Activated CD4-positive, alpha-beta T cell treated with anti-CD3 and anti-CD28 coated beads, Interleukin-2, amount 50 U/mL, for 16 hours (primary cell): ENCODE data around the gene FRG2C.
"Not testable (repeated sequence)": the region's sequence is repeated elsewhere in the genome, so short reads cannot be mapped to it uniquely, and the experiment has no call there.

ENCODE experiments used
- DNase-seq: peaks from one replicate; pipeline ENCODE4 v3.0.0-alpha.2; 2020

The FRG2C gene

DNA sequence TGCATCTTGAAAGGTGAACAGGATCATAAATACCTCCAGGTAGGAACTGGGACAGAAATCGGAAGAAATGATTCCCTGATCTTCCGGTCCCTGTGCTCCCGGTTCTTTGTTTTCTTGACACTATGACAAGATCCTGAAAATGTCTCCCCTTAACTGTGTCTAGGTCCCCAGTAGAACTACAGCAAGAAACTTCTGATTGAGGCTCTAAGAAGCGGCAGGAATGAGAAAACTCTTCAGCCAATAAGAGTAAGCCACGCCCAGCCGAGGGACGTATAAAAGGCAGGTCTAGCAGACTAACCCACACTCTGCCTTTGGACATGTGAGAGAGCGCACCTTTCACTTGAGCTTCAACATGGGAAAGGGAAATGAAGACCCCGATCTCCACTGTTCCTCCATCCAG, at the start of gene FRG2C:
FRG2C (plus strand) TSS at position 301 of the 400 bp plus-strand sequence; CDS start at position 353, 52 bp downstream.
- DNase-seq, result not testable (repeated sequence)

DNA sequence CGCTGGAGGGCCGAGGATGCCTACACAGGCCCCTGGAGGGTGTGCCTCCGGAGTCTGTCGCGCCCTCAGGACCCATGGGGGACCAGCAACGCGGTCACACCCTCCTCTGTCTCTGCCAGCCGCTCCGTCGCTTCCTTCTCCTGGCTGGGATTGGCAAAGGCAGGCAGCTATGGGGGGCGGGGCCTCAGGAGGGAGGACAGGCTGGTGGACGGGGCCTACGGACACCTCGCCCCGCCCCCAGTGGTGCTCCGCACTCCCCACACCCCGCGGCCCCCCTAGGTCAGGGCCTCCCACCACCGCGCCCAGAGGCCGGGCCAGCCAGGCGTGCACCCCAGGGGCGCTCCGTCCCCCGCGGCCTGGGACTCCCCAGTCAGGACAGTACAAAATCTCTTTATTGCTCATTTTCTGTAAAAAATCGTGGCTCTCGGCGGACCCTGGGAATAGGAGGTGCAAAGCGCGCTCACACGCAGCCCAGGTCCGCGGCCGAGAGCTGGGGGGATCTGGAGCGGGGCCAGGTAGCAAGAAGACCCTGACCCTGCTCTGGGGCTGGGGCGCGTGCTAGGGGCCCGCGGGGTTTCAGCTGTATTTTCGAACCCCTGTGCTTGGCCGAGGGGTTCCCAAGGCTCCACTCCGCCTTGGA, 45.3 kb upstream of the FRG2C start:
- DNase-seq, result not testable (repeated sequence)

DNA sequence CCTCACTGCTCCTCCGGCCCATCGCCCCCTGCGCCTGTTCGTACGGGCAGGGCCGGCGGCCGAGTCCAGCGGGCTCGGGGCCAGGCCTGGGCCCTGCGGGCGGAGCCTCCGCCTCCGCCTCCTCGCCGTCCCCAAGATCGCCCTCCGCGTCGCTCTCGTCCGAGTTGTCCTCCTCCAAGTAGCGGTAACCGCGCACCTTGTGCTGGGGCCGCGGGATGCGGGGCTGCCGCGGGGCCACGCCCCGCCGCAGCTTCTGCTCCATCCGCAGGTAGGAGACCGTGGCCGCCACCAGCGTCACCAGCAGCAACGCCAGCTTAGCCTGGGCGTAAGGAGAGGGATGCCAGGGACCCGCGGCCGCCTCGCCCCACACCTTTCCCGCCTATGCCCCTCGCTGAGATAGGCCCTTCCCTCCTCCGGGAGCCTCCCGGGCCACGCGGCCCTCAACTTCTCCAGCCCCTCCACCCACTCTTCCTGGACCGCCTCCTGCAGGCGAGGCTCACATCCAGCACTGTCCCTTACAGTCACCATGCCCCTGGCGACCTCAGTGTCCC, 44.6 kb upstream of the FRG2C start:
- DNase-seq, result not testable (repeated sequence)

DNA sequence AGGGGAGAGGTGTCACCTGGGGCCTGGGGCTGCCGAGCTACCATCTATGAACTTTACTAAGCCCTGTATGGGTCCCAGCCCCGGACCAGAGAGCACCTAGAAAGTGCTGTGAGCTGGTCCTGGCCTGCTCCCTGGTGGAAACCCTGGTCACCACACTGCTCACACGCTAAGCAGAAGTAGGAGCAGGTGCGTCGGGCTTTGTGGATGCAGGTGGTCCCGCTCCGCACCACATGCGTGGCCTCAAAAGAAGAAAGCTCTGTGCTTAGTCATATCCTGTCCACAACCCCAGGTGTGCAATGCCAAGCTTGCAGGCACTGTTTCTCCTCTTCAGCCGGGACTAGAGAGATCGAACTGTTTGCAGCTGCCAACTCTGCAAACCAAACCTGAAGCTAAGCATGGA, 42.4 kb upstream of the FRG2C start:
- not testable (repeated sequence) for DNase-seq

DNA sequence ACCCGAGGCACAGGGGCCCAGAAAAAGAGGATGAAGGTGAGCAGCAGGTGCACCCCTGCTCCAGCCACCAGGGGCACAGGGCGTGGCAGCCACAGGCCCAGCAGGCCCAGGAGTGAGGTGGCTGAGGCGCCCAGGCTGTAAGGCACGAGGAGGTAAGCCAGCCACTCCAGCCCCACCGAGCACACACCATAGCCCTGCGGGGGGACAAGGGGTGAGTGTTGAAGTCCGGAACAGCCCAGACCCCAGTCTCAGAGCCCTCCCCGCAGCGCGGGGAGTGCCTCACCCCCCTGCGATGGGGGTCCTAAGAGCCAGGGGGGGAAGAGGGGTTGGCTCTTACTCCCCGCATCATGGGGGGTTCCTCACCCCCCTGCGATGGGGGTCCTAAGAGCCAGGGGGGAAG, 40.5 kb upstream of the FRG2C start:
- not testable (repeated sequence) for DNase-seq

DNA sequence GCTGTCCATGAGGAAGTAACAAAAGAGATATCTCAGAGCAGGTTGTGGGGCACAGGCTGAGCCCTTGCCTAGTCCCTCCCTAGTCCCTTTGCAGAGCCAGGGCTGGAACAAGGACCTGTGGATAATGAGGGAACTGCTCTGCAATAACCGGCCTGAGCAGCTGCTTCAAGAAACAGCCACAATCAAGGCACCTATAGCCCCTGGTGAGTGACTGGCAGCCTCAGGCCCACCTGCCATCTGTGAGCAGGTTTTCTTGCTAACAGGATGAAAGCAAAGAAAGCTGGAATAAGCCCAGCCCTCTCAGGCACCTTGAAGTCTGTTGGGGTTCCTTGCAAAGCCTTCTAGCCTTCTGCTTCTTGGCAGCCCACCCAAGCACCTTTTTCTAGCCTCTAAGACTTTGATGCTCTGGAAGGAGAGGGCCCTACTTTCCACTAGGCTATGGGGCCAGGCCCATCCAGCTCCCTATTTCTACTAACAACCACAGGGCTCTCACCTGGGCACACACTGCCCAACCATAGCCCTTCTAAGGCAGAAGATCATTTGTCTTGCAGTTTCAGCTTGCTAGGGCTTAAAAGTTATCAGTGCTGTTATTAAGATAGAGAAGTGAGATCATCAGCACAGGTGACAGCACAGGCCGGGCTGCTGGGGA, 33.1 kb upstream of the FRG2C start:
- DNase-seq, result not testable (repeated sequence)

DNA sequence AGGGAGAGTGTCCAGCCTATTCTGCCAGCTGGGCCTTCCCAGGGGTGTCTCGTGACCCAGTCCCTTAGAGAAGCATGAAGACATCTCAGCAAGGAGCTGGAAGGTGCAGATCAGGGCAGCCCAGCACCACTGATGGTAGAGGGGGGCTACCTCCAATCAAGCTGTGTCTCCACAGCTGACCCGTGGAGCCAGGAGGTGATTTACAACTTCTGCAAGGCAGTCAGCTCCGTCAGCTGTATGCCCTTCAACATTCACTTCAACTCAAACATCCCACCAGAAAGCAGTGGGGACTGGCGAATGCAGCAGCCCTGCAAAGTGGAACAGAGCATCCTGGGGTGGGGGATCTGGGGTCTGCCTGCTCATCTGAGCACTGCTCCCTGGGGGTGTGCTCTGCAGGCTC, 32.6 kb upstream of the FRG2C start:
- DNase-seq, result no peak

DNA sequence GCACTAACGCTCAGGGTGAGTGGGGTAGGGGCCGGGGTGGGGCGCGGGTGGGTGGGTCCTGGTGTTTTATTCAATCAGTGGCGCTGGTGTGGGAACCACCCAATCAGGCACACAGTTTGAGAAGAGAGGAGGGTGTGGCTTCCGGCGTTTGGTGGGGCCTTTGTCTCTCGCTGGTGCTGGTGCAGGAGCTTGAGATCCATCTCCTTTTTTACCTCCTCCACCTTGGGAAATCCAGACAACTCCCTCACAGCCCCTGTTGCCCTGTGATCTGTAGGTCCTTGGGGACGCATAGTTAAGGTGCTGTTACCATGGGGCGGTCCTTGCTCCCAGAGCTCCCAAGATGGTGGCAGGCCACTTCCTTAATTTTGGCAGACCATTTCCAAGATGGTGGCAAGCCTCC, 25.2 kb upstream of the FRG2C start:
- DNase-seq, result not testable (repeated sequence)

DNA sequence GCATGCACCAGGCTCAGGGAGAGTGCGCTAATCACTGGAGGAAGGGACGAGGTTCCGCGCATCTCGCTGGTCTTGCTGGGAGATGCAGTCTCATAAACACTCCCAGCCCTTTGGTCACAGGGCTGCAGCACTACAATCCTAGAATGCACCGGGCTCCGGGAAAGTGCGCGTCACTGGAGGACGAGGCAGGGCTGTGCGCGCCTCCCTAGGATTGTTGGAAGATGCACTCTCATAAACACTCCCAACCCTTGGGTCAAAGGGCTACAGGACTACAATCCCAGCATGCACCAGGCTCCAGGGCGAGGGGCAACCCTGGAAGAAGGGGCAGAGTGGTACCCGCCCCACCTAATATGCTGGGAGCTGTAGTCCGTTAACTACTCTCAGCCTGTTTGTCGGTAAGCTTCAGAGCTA, 23.0 kb upstream of the FRG2C start:
- DNase-seq, result peak; percentile 60

DNA sequence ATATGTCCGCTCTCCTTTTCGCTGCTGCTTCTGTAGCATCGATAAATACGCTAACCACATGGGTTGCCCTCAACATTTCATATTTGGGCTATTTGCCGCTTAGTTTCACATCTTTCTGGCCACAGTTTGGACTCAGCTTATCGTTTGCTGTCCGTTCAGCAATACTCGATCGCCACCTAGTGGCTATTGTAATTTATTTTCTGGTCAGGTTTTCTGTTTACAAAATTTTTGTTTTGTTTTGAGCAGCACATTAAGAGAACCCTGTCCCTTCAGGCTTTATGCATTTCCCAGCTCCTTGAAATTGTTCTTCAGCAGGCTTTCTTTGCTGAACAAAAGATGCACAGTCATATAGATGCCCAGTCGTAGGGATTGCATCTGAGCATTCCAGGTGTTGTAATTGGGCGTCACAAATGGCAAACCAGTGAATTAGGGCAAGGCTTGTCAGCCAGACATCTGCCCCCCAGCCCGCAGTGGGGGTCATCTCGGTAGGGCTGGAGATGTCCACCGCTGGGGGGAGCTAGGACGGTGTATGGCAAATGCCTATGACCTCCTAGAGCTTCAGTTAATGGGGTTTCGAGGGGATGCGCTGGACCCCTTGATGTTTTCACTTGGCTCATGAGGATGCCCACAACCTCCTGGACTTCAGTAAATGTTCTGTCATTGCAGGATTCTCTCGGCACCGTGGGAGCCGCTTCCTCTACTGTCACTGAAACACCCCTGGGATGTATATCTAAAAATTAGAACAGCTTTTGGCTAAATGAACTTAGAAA, 20.9 kb upstream of the FRG2C start:
- DNase-seq, result peak; percentile 44

DNA sequence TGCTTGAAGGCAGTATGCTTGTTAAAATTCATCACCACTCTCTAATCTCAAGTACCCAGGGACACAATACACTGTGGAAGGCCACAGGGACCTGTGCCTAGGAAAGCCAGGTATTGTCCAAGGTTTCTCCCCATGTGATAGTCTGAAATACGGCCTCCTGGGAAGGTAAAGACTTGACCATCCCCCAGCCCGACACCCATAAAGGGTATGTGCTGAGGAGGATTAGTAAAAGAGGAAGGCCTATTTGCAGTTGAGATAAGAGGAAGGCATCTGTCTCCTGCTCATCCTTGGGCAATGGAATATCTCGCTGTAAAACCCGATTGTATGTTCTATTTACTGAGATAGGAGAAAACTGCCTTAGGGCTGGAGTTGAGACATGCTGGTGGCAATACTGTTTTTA, 18.6 kb upstream of the FRG2C start:
- not testable (repeated sequence) for DNase-seq

DNA sequence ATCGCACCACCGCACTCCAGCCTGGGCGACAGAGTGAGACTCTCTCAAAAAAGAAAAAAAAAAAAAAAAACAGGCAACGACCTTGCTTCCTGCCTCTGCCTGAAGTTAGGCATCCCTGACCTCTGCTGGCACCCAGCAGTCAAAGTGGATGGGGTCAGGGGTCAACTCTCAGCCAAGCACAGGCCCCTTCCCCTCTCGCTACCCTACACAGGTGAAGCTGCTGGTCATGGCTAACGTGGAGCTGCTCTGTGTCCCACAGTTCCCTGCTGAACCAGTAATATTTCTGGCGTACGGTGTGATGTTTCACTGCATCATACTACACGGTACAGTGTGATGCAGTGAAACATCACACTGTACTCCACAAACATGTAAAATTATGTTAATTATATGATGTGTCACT, 13.9 kb upstream of the FRG2C start:
- DNase-seq, result no peak

DNA sequence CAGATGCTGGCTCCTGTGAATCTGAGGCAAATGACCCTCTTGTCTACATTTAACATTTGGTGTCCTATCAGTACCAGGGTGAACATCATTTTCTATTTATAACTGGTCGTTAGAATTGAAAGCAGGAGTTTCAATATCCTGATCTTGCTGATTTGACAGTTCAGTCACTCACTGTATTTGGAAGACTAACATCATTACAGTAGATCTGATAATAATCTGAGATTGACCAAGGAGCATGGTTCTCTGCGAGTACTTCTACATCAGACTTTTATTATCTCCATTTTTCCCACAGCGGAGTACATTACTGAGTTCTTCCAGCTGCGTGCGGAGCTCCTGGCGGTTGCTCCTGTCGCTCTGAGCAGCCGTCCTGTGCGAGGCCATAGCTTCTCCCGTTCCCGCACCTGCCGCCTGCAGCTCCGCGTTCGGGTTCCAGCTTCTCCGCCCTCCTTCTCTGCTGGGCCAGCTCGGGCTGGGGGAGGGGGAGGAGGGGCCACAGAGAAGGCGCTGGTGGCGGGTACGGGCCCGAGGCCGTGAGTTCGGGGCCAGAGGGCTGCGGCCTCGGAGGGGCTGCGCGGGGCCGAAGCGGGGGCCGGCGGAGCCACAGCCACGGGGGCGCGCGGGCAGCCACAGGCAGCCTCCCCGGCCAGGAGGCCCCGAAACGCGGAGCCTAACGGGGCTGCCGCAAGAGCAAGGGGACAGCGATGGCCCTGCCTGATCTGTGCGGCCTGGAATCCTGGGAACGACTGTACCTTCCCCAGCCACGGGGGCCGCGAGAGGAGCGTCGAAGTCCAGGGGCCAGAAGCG, 8.8 kb upstream of the FRG2C start:
- DNase-seq, result not testable (repeated sequence)

DNA sequence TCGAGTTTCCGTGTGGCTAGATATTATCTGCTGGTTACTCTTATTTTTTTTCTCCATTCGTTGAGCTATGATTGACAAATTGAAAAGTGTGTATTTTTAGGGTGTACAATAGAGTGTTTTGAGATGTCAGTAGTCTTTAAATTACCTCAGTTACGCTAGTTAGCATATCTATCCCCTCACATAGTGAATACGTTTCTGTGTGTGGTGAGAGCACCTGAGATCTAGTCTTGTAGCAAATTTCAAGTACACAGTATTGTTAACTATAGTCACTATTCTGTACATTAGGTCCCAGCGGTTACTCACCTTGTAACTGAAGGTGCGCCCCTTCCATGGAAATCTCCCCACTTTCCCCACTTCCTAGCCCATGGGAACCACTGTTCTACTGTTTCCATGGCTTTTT, 8.2 kb upstream of the FRG2C start:
- not testable (repeated sequence) for DNase-seq

DNA sequence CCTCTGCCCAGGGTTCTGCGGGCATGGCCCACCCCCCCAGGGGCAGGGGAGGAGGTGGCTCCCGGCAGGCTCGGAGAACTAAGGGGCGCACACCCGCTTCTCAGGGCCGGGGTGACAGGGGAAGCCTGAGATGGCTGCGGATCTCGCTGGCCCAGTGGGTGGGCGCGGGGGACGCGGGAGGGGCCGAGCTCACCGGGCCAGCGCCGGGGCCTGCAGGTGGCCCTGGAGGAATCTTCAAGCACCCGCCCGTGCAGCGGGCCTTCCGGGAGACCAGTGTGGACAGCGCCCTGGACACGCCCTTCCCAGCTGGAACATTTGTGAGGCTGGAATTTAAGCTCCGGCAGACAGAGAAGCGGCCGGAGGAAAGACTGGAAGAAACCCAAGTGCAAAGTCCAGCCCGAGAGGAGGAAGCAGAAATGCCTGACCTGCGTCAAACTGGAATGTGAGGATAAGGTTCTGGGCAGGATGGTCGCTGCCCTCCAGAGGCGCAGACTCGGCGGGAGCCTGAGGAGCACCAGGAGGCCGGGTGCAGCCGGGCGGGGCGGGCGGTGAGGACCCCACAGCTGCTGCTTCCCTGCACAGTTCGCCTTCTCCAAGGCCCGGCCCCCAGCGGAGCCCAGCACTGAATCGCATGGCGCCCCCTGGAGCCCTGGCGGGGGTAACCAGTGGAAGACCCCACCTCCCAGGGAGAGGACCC, 5.6 kb upstream of the FRG2C start:
- DNase-seq, result not testable (repeated sequence)

DNA sequence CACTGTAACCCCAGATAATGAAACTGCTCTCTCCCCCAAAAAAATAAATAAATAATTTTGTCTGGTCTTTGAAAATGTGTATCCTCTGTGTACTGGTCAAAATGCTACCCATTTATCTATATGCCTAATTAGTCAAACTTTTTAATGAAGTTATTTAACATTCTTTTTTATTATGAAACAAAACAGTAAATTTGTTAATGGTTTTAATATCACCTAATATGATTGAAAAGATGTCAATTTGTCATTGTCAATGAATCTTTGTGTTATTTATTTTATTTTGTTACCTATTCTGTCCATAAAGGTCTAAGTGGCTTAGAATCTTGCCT, 5.1 kb upstream of the FRG2C start:
- not testable (repeated sequence) for DNase-seq

DNA sequence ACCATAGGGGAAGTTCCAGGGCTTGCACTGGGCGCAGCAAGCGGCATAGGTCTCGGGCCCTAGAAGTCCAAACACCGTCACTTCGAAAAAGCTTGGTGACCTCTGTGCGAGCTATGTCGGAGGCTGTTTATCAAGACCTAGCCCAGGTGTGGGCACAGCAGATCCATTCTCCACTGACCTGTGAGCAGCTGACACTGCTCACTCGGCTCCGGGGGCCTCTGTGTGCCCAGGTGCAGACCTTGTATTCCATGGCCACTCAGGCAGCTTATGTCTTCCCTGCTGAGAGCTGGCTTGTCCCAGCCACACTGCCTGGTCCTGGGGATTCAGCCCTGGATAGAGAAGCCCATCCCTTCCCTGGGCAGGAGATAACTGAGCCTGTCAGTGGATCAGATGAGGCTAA, 1.5 kb downstream of the FRG2C start:
- not testable (repeated sequence) for DNase-seq

DNA sequence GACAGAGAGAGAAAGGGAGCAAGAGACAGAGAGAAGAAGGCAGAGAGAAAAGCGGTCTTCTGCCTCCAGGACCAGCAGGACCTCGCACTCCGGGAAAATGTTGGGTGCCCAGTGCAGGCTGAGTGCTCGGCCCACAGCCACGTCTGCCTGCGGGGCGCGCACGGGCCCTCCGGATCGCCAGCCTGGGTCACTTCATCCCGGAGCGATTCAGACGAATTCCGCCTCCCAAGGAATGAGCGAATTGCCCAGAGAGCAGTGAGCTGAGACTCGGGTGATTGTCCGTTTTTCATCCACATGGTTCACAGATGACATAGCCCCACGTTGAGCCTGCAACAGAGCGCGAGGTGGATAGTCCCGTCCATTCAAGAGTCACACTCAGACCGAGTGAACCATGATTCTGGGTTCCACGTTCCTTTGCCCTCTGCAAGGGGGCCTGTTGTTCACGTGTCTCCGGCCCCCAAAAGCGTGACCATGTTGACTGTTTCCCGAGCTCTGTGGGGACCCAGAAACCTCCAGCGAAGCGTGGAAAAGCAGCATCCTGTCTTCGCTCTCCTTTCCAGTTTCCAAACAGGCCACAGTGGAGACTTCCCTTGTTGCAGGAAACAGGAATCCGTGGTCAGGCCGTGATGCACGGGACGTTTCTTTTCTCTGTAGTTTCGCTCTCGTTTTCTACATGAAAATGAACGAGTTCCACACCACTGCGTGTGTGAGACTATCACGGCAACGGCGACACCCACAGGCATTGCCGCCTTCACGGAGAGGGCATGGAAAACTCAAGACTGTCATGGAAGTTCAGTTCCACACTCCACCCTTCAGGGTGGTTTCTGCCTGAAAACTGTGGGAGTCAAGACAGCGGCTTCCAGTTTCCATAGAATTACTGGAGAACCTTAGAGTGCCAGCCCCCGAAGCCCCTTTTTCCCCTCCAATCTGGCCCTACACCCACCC, 3.9 kb downstream of the FRG2C start:
- DNase-seq, result not testable (repeated sequence)

DNA sequence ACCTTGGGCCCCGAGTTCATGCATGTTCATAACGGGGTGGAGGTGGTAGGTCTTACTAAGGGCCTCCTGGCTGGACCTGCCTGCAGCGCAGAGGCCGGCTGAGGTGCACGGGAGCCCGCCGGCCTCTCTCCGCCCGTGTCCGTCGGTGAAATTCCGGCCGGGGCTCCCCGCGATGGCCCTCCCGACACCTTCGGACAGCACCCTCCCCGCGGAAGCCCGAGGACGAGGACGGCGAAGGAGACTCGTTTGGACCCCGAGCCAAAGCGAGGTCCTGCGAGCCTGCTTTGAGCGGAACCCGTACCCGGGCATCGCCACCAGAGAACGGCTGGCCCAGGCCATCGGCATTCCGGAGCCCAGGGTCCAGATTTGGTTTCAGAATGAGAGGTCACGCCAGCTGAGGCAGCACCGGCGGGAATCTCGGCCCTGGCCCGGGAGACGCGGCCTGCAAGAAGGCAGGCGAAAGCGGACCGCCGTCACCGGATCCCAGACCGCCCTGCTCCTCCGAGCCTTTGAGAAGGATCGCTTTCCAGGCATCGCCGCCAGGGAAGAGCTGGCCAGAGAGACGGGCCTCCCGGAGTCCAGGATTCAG, 4.7 kb downstream of the FRG2C start:
- DNase-seq, result peak; percentile 32
